Astrocyte (in vitro differentiated cells and primary cell): ENCODE data around the gene MIP. TPM values are rescaled to one million over a fixed set of nuclear protein-coding genes. Genes with fewer than 3 reads are reported as not detected.

Experiments used
- DNase-seq: peaks from one replicate; pipeline ENCODE4 v3.0.0-alpha.2; 2010; ENCODE audit warnings: low read depth
- FAIRE-seq: peaks from 2 replicates; lab custom pipeline; 2011; peaks lifted over from hg19 to GRCh38; lab: Jason Lieb, UNC
- H2AFZ ChIP-seq: 2 replicates; pipeline ENCODE4 v1.6.0; 2012; ENCODE audit warnings: low read depth, low read length, inconsistent platforms
- H3K27ac ChIP-seq: 2 replicates; pipeline ENCODE4 v1.5.1; 2011; ENCODE audit warnings: low read depth, low read length, inconsistent platforms
- H3K27me3 ChIP-seq: 2 replicates; pipeline ENCODE4 v1.6.0; 2011; ENCODE audit warnings: low read length, inconsistent platforms; ENCODE audit not compliant: insufficient read depth
- H3K36me3 ChIP-seq: 2 replicates; pipeline ENCODE4 v1.5.1; 2011; ENCODE audit warnings: low read length, inconsistent platforms; ENCODE audit not compliant: insufficient read depth
- H3K4me1 ChIP-seq: 2 replicates; pipeline ENCODE4 v1.5.1; 2011; ENCODE audit warnings: low read length, inconsistent platforms; ENCODE audit not compliant: insufficient read depth
- H3K4me2 ChIP-seq: 2 replicates; pipeline ENCODE4 v1.6.0; 2012; ENCODE audit warnings: low read length, inconsistent platforms
- H3K4me3 ChIP-seq: 2 replicates; pipeline ENCODE4 v1.5.1; 2011; ENCODE audit warnings: low read depth, mild to moderate bottlenecking, low read length, inconsistent platforms; ENCODE audit not compliant: insufficient read depth
- H3K79me2 ChIP-seq: 2 replicates; pipeline ENCODE4 v1.6.0; 2012; ENCODE audit warnings: mild to moderate bottlenecking, low read length, inconsistent platforms; ENCODE audit not compliant: insufficient read depth
- H3K9ac ChIP-seq: 2 replicates; pipeline ENCODE4 v1.6.0; 2012; ENCODE audit warnings: mild to moderate bottlenecking, low read length, inconsistent platforms
- H3K9me3 ChIP-seq: 2 replicates; pipeline ENCODE4 v1.5.1; 2012; ENCODE audit warnings: low read depth, mild to moderate bottlenecking, low read length, inconsistent platforms; ENCODE audit not compliant: insufficient read depth
- H4K20me1 ChIP-seq: 2 replicates; pipeline ENCODE4 v1.6.0; 2012; ENCODE audit warnings: low read length, inconsistent platforms; ENCODE audit not compliant: insufficient read depth
- H3K27ac Mint-ChIP-seq: one replicate; pipeline ENCODE4 v1.8.0; 2021; ENCODE audit warnings: mild to moderate bottlenecking, mixed read lengths; ENCODE audit not compliant: unreplicated experiment
- H3K27me3 Mint-ChIP-seq: one replicate; pipeline ENCODE4 v1.8.0; 2021; ENCODE audit warnings: low read depth, mixed read lengths; ENCODE audit not compliant: unreplicated experiment
- H3K36me3 Mint-ChIP-seq: one replicate; pipeline ENCODE4 v1.8.0; 2021; ENCODE audit warnings: low read depth, mixed read lengths; ENCODE audit not compliant: unreplicated experiment
- H3K4me1 Mint-ChIP-seq: one replicate; pipeline ENCODE4 v1.8.0; 2021; ENCODE audit warnings: low read depth, mixed read lengths; ENCODE audit not compliant: unreplicated experiment
- H3K4me3 Mint-ChIP-seq: one replicate; pipeline ENCODE4 v1.8.0; 2021; ENCODE audit warnings: mild to moderate bottlenecking, moderate library complexity, mixed read lengths; ENCODE audit not compliant: unreplicated experiment
- H3K9me3 Mint-ChIP-seq: one replicate; pipeline ENCODE4 v1.8.0; 2021; ENCODE audit warnings: mild to moderate bottlenecking, mixed read lengths; ENCODE audit not compliant: unreplicated experiment
- EZH2 ChIP-seq: IDR thresholded peaks from 2 replicates; pipeline ENCODE4 v1.6.1; 2012; ENCODE audit warnings: mild to moderate bottlenecking, low read length, inconsistent platforms; ENCODE audit not compliant: insufficient read depth
- total RNA-seq: library from RNA; stranded (reverse); gene quantifications from 2 replicates; pipeline ENCODE4 v1.2.1, GENCODE V29; 2021
- TF ChIP-seq, protein P1 (sequence below): IDR thresholded peaks from 2 replicates; pipeline ENCODE4 v1.5.1; 2011; ENCODE audit warnings: low read depth, mild to moderate bottlenecking, inconsistent platforms, low read length, moderate library complexity; ENCODE audit not compliant: insufficient read depth

The MIP gene
- total RNA-seq, 1 donor from 2014 or later: not detected

DNA sequence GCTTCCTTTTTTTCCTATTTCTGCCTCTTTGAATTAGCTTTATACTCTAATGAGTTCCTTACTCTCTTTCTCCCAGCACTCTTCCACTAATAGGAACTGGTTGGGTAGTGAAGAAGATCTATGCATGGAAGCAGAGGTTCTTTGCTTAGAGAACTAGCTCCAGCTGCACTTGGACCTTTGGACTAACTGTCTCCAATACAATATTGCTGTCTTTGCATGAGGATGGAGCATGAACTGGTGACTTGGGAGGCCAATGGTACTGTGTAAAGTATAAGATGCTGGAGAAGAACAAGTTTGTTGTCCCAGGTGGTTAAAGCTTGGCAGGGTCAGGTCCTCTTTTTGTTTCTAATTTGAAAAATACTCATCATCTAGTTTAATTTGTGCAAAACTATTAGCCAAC lies 35.9 kb upstream of the MIP start:
- Mint-ChIP-seq H3K4me3 (no peak overlapping the region), H3K9me3 (peaks cover 7% of the 10 kb centered on the region), H3K27ac (no peak overlapping the region), H3K27me3 (peaks cover 45% of the 10 kb centered on the region), H3K36me3 (no peaks in the 10 kb centered on the region), H3K4me1 (peaks cover 5% of the 10 kb centered on the region)
- no peak for DNase-seq
- no peak for FAIRE-seq
- no peaks in the 10 kb centered on the region for H3K9me3 ChIP-seq
- no peaks in the 10 kb centered on the region for H3K79me2 ChIP-seq
- no peaks in the 10 kb centered on the region for H4K20me1 ChIP-seq
- H3K36me3 ChIP-seq: no peaks in the 10 kb centered on the region
- no peak overlapping the region for H3K9ac ChIP-seq
- no peak overlapping the region for H3K4me3 ChIP-seq
- H3K27me3 ChIP-seq: peaks cover 41% of the 10 kb centered on the region
- no peak overlapping the region for H3K4me2 ChIP-seq
- peaks cover 11% of the 10 kb centered on the region for H3K4me1 ChIP-seq
- no peak overlapping the region for H2AFZ ChIP-seq
- H3K27ac ChIP-seq: no peak overlapping the region
- TF ChIP-seq EZH2: no peak
- TF ChIP-seq, protein P1, sequence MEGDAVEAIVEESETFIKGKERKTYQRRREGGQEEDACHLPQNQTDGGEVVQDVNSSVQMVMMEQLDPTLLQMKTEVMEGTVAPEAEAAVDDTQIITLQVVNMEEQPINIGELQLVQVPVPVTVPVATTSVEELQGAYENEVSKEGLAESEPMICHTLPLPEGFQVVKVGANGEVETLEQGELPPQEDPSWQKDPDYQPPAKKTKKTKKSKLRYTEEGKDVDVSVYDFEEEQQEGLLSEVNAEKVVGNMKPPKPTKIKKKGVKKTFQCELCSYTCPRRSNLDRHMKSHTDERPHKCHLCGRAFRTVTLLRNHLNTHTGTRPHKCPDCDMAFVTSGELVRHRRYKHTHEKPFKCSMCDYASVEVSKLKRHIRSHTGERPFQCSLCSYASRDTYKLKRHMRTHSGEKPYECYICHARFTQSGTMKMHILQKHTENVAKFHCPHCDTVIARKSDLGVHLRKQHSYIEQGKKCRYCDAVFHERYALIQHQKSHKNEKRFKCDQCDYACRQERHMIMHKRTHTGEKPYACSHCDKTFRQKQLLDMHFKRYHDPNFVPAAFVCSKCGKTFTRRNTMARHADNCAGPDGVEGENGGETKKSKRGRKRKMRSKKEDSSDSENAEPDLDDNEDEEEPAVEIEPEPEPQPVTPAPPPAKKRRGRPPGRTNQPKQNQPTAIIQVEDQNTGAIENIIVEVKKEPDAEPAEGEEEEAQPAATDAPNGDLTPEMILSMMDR: no peak

DNA sequence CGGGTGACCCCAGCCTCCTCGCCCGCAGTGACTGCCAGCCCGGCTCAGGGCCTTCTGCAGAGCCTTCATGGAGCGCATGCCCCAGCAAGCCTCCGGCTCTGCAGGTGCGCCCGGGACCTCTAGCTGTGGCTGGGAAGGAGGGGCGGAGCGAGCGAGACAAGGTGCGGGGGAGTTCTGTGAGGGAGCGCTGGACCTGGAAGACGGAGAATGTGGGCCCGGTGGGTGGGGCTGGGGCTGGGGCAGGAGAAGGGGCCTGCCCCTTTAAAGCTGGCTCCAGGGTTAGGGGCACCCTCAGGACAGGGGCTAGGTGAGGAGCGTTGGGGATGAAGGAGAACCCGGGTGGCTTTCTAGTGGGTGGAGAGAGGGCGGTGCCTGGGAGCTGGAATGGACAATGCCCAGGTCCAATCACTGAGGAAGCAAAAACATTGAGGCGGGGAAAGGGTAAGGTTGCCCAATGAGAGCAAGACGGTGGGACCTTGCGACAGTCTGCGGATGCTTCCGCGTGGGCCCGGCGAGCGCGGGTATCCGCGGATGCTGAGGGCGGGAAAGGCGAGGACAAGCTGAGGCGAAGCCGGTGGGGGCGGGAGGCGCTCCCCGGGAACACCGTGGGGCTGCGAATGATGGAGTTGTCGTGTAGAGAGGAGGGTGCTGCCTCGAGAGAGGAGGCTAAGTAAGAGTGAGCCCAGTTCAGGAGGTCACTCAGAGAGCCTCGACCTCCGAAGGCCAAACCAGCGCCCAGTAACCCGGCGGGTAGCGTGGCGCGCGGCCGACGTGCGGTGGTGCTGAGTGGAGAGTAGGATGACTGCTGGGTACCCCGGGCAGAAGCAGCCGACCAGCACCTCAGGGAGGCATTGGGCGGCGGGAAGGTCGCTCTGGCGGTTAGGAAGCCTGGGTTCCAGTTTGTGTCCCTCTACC lies 33.8 kb upstream of the MIP start, which contains the start of gene GLS2:
Gene GLS2 (minus strand): TSS at position 121 of the 915 bp plus-strand sequence. CDS start 43 bp downstream, at position 78.
- H3K27me3 ChIP-seq: peaks cover 41% of the 10 kb centered on the region
- H4K20me1 ChIP-seq: no peaks in the 10 kb centered on the region
- DNase-seq (peak; percentile 55), FAIRE-seq (no peak)
- H3K36me3 ChIP-seq: no peaks in the 10 kb centered on the region
- H3K9ac ChIP-seq: peak within 1 kb of the TSS; percentile 43
- peaks cover 11% of the 10 kb centered on the region for H3K4me1 ChIP-seq
- peak; percentile 39 for TF ChIP-seq EZH2
- TF ChIP-seq, protein P1: no peak
- Mint-ChIP-seq H3K36me3 (no peaks in the 10 kb centered on the region), H3K4me3 (peak within 1 kb of the TSS; percentile 82), H3K4me1 (peaks cover 5% of the 10 kb centered on the region), H3K9me3 (peaks cover 7% of the 10 kb centered on the region), H3K27ac (no peak within 1 kb of the TSS), H3K27me3 (peaks cover 45% of the 10 kb centered on the region)
- no peaks in the 10 kb centered on the region for H3K79me2 ChIP-seq
- H3K4me2 ChIP-seq: peak within 1 kb of the TSS; percentile 92
- H2AFZ ChIP-seq: peak within 1 kb of the TSS; percentile 78
- H3K9me3 ChIP-seq: no peaks in the 10 kb centered on the region
- H3K4me3 ChIP-seq: peak within 1 kb of the TSS; percentile 52
- no peak within 1 kb of the TSS for H3K27ac ChIP-seq
